Measurements from ENCODE around the gene REXO5.

DNA sequence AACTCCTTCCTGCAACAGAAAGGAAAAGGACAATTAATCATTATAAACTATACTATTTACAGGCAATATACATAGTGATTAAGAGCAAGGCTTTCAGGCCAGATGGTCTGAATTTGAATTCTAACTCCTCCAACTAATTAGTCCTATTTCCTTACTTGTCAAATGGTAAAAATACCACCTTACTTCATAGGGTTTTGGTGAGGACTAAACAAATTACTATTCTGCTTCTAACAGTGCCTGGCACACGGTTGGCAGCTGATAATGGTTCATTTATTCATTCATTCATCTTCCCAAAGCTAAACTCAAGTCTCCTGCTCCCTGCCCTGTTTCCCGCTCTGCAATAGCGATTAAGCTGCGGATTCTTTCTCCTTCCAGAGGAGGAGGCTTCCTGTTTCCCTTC is 54.0 kb downstream of the REXO5 start:
- no peak for TF ChIP-seq PATZ1 (CRISPR knock-in tag; IDR thresholded peaks at IDR 0.05; ENCODE audit: borderline replicate concordance)
- TF ChIP-seq POU6F1 (CRISPR knock-in tag; IDR thresholded peaks at IDR 0.05; ENCODE audit: borderline replicate concordance, low read depth): no peak
- TF ChIP-seq, protein P1, sequence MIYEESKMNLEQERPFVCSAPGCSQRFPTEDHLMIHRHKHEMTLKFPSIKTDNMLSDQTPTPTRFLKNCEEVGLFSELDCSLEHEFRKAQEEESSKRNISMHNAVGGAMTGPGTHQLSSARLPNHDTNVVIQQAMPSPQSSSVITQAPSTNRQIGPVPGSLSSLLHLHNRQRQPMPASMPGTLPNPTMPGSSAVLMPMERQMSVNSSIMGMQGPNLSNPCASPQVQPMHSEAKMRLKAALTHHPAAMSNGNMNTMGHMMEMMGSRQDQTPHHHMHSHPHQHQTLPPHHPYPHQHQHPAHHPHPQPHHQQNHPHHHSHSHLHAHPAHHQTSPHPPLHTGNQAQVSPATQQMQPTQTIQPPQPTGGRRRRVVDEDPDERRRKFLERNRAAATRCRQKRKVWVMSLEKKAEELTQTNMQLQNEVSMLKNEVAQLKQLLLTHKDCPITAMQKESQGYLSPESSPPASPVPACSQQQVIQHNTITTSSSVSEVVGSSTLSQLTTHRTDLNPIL (CRISPR knock-in tag; IDR thresholded peaks at IDR 0.05; ENCODE audit: low read depth): no peak
- no peak for TF ChIP-seq ZNF8 (CRISPR knock-in tag; IDR thresholded peaks at IDR 0.05)

All from SK-N-SH treated with all-trans-retinoic acid at 6 μM for 48 hours (cell line).